OCI-LY3 (cell line): ENCODE data around the gene RBM33.

ENCODE experiments used
- H2AFZ ChIP-seq: fragments of 200-600, 300-600 bp; shearing (Covaris generic); 2 replicates; pipeline ENCODE4 v1.6.0; 2014; ENCODE audit warnings: antibody characterized with exemption, low read depth, low read length
- H3K27ac ChIP-seq: fragments of 200-600, 300-600 bp; sonication (generic); 2 replicates; pipeline ENCODE4 v1.5.1; 2014; ENCODE audit warnings: mild to moderate bottlenecking, low read length, moderate library complexity, mixed read lengths
- H3K27me3 ChIP-seq: fragments of 200-600, 300-600 bp; sonication (generic); 2 replicates; pipeline ENCODE4 v1.6.1; 2014; ENCODE audit warnings: low read depth, low read length, mixed read lengths
- H3K36me3 ChIP-seq: fragments of 200-600, 300-600 bp; sonication (generic); replicated peaks from 2 replicates; pipeline ENCODE3; 2014; ENCODE audit warnings: low read depth, low read length, mixed read lengths
- H3K4me1 ChIP-seq: fragments of 300-600, 200-600 bp; sonication (generic); 2 replicates; pipeline ENCODE4 v1.6.1; 2014; ENCODE audit warnings: low read length, mixed read lengths
- H3K4me2 ChIP-seq: fragments of 200-600, 300-600 bp; sonication (generic); 2 replicates; pipeline ENCODE4 v1.6.1; 2014; ENCODE audit warnings: low read length, mixed read lengths
- H3K4me3 ChIP-seq: fragments of 300-600, 200-600 bp; sonication (generic); 2 replicates; pipeline ENCODE4 v1.5.1; 2014; ENCODE audit warnings: antibody characterized with exemption, mild to moderate bottlenecking, low read length, moderate library complexity
- H3K79me2 ChIP-seq: fragments of 300-600, 200-600 bp; shearing (Covaris generic); 2 replicates; pipeline ENCODE4 v1.6.1; 2014; ENCODE audit warnings: mild to moderate bottlenecking, low read length, mixed read lengths
- H3K9ac ChIP-seq: fragments of 300-600, 200-600 bp; shearing (Covaris generic); 2 replicates; pipeline ENCODE4 v1.6.0; 2014; ENCODE audit warnings: mild to moderate bottlenecking, low read length, moderate library complexity
- H3K9me3 ChIP-seq: fragments of 200-600, 300-600 bp; shearing (Covaris generic); 2 replicates; pipeline ENCODE4 v1.6.1; 2014; ENCODE audit warnings: low read length, mixed read lengths; ENCODE audit not compliant: insufficient read depth
- H4K20me1 ChIP-seq: fragments of 200-600, 300-600 bp; sonication (generic); 2 replicates; pipeline ENCODE4 v1.6.1; 2016; ENCODE audit warnings: low read length, mixed read lengths; ENCODE audit not compliant: insufficient read depth
- CTCF ChIP-seq: fragments of 200-600, 300-600 bp; sonication (generic); IDR thresholded peaks from 2 replicates; pipeline ENCODE4 v1.5.1; 2014; ENCODE audit warnings: antibody characterized with exemption, low read length, low read depth
- EZH2phosphoT487 ChIP-seq: fragments of 200-600 bp; shearing (Covaris generic); IDR thresholded peaks from 2 replicates; pipeline ENCODE4 v1.6.1; 2018; ENCODE audit warnings: antibody characterized with exemption, mixed run types, low read depth

RBM33 gene

GRCh38 chr7:155738652-155739537 is 94.4 kb downstream of the RBM33 start:
- TF ChIP-seq EZH2phosphoT487 (no peak), CTCF (peak; percentile 77)
- no peak overlapping the region for H2AFZ ChIP-seq

GRCh38 chr7:155739538-155740143 is 95.2 kb downstream of the RBM33 start:
- peaks cover 11% of the 10 kb centered on the region for H3K79me2 ChIP-seq
- no peaks in the 10 kb centered on the region for H3K9me3 ChIP-seq
- peaks cover 17% of the 10 kb centered on the region for H4K20me1 ChIP-seq
- H3K4me2 ChIP-seq: peak overlapping the region; percentile 4; the same call in 1 of the 2 replicates
- H3K4me1 ChIP-seq: peaks cover 77% of the 10 kb centered on the region
- peaks cover 31% of the 10 kb centered on the region for H3K36me3 ChIP-seq
- H3K27me3 ChIP-seq: no peaks in the 10 kb centered on the region
- H2AFZ ChIP-seq: no peak overlapping the region
- TF ChIP-seq CTCF (no peak), EZH2phosphoT487 (no peak)
- no peak overlapping the region for H3K9ac ChIP-seq
- peak overlapping the region; percentile 89; the same call in 1 of the 2 replicates for H3K27ac ChIP-seq
- H3K4me3 ChIP-seq: no peak overlapping the region

More at GRCh38 chr7:155738652-155739537, 94.4 kb downstream of the RBM33 start:
- Histone ChIP-seq H3K4me2 (peak overlapping the region; percentile 4; the same call in 1 of the 2 replicates), H3K27me3 (no peaks in the 10 kb centered on the region), H3K36me3 (peaks cover 29% of the 10 kb centered on the region), H3K4me3 (no peak overlapping the region), H4K20me1 (peaks cover 25% of the 10 kb centered on the region), H3K9me3 (no peaks in the 10 kb centered on the region), H3K4me1 (peaks cover 70% of the 10 kb centered on the region), H3K79me2 (peaks cover 11% of the 10 kb centered on the region), H3K9ac (no peak overlapping the region), H3K27ac (no peak overlapping the region)

- Histone ChIP-seq H2AFZ (no peak overlapping the region), H4K20me1 (peaks cover 10% of the 10 kb centered on the region), H3K4me2 (peak overlapping the region; percentile 77), H3K27ac (peak overlapping the region; percentile 89), H3K4me1 (peaks cover 86% of the 10 kb centered on the region), H3K4me3 (peak overlapping the region; percentile 50), H3K9me3 (no peaks in the 10 kb centered on the region), H3K27me3 (no peaks in the 10 kb centered on the region), H3K79me2 (peaks cover 11% of the 10 kb centered on the region), H3K9ac (peak overlapping the region; percentile 54), H3K36me3 (peaks cover 45% of the 10 kb centered on the region)
- TF ChIP-seq EZH2phosphoT487 (no peak), CTCF (no peak)
These were observed 96.6 kb downstream of the RBM33 start for GRCh38 chr7:155741082-155741481.

- Histone ChIP-seq H4K20me1 (peaks cover 4% of the 10 kb centered on the region), H3K4me2 (peak overlapping the region; percentile 77), H3K27ac (peak overlapping the region; percentile 89), H2AFZ (no peak overlapping the region), H3K9me3 (no peaks in the 10 kb centered on the region), H3K4me3 (peak overlapping the region; percentile 50), H3K36me3 (peaks cover 52% of the 10 kb centered on the region), H3K27me3 (no peaks in the 10 kb centered on the region), H3K4me1 (peaks cover 85% of the 10 kb centered on the region), H3K79me2 (peaks cover 12% of the 10 kb centered on the region), H3K9ac (peak overlapping the region; percentile 54)
- no peak for TF ChIP-seq EZH2phosphoT487
- no peak for TF ChIP-seq CTCF
These were observed 97.3 kb downstream of the RBM33 start for GRCh38 chr7:155741805-155742204.
